HG03039 (cell line): ENCODE results near the gene MPC2.

Source experiments
- ATAC-seq: cut with Tn5 transposase; IDR thresholded peaks from one replicate; pipeline ENCODE4 v1.9.1; 2021; ENCODE audit warnings: mild to moderate bottlenecking, moderate library complexity; ENCODE audit not compliant: unreplicated experiment

The MPC2 gene

DNA sequence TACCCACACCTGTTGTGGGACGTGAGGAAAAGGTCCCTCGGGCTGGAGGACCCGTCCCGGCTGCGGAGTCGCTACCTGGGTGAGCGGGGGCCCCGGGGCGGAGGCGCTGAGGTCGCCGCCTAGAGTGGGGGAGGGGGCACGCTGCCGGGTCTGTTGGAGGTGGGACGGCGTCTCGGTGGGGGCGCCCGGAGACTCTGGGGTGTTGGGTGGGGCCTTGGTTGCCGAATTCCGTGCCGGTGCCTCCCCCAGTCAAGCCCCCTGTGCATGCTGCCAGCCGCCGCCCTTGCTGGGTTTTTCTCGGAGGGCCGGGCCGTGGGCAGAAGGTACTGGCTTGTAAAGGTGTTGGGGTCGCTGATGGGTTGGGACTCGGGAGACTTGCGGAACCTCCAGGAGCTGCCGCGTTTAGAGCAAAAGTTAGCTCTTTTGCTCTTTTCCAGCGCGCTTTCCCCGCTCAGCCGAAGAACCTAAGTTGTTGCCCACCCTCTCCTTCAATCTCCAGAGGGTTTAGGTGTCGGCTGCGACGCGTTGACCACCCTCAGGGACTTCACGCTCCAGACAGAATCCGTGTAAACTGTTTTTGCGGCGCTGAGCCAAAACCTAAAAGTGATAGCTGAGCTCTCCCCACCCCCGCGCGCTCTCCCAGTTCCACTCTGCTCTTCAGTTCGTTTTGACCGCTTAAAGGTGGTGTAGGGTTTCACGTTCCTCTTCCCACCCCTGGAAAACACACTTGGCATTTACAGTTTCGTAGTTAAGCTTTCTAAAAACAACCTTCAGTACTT, at the start of gene MPC2:
Gene MPC2, minus strand, starts transcription at position 143 of the 779 bp plus-strand sequence. CDS start 1,231 bp downstream, outside the sequence.
- ATAC-seq, result peak; percentile 5

DNA sequence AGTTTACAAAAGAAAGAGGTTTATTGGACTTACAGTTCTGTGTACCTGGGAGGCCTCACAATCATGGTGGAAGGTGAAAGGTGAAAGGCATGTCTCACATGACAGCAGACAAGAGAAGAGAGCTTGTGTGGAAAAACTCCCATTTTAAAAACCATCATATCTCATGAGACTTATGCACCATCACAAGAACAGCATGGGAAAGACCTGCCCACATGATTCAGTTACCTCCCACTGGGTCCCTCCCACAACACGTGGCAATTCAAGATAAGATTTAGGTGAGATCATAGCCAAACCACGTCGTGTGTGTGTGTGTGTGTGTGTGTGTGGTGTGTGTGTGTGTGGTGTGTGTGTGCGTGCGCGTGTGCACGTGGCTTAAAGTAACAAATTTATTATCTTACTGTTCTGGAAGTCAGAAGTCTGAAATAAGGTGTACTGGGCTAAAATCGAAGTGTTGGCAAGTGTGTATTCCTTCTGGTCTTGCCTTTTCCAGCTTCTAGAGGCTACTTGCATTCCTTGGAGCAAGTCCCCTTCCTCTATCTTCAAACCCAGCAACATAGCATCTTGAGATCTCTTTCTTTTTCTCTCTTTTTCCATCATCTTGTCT, 48.1 kb upstream of the MPC2 start:
- no peak for ATAC-seq

DNA sequence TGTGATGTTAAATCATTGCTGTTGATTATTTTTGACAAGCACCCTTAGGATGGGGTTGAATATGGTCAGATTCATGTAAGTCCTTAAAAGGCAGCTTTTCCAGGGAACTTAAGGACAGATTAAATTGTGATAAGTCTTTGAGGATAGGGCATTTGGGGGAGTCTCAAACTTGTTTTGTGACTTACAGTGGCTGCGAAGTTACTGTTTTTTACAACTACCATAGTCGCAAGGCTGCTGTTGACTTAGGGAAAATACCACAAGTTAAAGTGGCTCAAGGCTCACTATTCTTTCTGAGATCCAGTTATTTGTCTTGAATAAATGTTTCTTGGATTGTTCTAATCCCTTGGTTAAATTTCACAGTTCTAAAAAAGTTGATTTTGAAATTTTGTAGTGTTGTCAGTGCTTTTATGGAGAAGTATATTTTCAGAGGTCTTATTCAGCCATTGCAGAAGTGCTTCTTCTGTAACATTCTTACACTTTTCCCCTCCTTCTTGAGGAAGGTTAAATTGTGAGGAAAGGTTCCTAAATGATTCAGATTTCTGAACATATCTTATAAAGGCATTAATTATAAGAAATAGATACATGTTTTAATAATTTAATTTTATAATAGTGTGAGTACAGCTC, 47.0 kb upstream of the MPC2 start:
- no peak for ATAC-seq

DNA sequence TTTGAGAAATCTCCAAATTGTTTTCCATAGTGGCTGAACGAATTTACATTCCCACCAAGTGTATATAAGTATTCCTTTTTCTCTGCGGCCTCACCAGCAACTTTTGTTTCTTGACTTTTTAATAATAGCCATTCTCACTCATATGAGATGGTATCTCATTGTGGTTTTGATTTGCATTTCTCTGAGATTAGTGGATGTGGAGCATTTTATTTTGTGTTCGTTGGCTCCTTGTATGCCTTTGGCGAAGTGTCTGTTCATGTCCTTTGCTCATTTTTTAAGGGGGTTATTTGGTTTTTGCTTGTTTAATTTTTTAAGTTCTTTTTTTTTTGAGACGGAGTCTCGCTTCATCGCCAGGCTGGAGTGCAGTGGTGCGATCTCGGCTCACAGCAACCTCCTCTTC, 45.1 kb upstream of the MPC2 start:
- ATAC-seq, result no peak

DNA sequence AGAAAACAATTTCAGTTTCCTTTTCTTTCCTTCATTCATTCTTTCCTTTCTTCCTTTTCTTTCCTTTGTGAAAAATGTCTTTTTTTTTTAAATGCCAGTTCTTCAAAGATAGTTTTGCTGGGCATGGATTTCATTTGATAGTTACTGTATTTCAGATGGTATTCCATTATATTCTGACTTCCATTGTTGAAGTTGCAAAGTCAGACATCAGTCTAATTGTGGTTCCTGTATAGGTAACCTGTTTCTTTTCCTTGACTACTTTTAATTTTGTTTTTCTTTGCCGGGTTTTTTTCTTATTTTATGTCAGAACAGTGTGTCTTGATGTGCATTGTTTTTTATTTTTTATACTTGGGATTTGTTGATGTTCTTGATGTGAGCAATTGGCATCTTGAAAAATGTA, 40.4 kb upstream of the MPC2 start:
- ATAC-seq, result no peak

DNA sequence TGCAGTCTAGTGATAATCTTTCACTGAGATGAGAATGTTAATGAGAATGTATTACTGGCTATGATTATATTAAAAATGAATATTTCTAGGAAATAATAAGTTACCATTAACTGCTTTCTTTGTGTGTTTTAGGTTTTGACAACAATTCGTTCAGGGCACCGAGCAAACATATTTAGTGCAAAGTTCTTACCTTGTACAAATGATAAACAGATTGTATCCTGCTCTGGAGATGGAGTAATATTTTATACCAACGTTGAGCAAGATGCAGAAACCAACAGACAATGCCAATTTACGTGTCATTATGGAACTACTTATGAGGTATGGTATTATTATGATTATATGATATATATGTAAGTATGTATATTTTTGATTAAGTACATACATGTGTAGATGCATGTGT, 37.8 kb upstream of the MPC2 start:
- ATAC-seq, result no peak

DNA sequence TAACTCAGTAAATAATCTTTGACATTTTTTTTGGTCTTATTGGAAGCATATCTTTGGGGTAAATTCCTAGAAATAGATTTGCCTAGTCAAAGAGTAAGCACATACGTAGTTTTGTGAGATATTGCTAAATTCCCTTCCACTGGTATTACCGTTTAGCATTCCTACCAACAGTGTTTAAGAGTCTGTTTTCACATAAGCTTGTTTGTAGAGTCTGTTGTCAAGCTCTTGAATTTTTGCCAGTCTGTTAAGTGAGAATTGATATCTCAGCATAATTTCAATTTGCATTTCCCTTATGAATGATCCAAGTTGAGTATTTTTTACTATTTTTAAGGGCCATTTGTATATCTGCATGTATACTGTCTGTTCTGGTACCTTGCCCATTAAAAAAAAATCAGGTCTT, 37.0 kb upstream of the MPC2 start:
- ATAC-seq, result no peak

DNA sequence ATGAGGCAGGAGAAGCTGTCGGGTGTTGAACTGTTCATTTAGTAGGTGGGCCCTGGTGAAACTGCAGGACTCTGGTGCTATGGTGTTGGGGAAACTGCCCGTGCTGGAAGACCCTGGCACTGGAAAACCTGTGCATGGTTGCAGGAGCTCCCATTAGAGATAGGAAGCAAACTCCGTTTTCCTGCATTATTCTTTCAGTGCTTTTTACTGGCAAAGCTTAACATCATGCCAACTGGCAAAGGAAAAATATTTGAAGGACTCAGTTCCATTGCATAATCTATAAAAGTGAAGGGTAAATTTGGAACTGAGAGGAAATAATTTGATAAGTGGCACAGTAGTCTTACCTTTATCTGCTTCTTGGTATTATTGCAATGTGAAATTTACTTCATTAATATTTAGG, 31.7 kb upstream of the MPC2 start:
- no peak for ATAC-seq

DNA sequence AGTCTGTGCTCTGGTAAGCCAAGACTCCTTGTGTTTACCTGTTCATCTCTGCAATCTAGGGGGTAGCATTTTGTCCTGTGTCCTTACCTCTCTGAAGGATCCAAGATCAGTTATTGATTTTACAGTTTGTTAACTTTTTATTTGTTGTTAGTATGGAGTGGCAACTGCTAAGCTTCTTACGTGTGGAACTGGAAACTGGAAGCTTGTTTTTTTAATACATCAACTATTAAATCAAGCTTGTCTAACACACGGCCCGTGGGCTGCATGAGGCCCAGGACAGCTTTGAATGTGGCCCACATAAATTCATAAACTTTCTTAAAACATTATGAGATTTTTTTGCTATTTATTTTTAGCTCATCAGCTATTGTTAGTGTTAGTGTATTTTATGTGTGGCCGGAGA, 29.2 kb upstream of the MPC2 start:
- no peak for ATAC-seq

DNA sequence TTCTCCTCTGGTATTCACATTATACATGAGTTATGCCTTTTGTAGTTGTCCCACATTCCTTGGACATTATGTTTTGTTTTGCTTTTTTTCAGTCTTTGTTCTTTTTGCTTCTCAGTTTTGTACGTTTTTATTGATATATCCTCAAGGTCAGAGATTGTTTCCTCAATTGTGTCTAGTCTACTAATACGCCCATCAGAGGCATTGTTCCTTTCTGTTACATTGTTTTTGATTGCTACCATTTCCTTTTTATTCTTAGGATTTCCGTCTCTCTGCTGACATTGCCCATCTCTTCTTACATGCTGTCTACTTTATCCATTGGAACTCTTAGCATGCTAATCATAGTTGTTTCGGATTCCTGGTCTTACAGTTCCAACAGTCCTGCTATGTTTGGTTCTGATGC, 27.8 kb upstream of the MPC2 start:
- no peak for ATAC-seq

DNA sequence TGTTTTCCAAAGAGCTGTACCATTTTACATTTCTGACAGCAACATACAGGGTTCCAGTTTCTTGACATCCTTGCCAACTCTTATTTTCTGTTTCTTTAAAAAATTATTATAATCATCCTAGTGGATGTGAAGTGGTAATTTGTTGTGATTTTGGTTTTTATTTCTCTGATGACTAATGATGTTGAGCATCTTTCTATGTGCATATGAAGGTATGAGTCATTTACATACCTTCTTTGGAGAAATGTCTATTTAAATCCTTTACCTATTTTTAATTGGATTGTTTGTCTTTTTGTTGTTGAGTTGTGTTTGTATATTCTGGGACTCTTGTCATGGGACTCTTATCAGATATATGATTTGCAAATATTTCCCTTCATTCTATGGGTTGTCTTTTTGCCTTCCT, 20.8 kb upstream of the MPC2 start:
- no peak for ATAC-seq

DNA sequence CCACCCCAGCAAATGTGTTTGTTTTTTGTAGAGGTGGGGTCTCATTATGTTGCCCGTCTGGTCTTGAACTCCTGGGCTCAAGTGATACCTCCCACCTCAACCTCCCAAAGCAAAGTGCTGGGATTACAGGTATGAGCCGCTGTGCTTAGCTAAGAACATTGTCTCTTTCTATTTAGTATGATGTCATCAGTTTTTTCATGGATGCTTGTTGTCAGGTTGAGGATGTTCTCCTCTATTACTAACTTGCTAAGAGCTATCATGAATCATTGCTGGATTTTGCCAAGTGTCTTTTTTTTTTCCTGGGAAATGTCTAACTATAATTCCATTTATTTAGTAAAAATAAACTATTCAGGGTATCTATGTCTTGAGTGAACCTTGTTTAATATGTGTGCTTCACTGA, 19.0 kb upstream of the MPC2 start:
- ATAC-seq, result no peak

DNA sequence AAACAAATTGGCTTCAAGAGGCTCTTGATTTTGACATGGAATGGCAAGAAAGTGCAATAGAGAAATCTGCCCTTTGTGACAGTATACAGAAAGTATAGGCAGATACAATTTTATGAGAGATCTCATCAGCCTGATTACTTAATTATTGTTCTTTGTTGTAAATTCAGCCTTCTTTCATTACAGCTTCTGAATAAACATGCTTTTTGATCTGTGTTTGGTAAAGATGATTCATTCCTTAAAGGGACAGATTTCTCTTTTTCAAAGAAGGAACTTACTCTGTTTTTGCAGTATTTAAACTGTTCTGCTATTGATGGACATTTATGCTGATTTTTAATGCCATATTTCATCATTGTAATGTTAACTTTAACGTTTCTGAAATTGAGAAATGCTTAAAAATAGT, 13.7 kb upstream of the MPC2 start:
- no peak for ATAC-seq

DNA sequence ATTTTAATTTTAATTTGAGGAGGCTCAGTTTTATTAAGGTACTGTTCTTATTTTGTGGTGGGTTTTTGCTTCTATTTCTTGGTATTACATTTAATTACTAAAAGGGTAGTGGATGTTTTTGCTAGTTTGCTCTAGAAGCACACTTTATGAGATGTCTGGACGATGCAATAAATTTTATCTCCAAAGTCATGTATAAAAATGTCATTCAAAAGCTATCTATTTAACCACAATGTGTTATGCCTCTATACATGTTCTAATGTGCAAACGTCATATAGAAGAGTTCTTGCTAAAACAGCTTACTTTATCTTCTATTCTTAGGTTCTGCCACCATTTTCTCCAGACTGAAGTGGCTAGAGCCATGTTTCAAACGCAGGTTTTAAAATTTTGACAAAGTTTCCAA, 12.9 kb upstream of the MPC2 start:
- no peak for ATAC-seq

DNA sequence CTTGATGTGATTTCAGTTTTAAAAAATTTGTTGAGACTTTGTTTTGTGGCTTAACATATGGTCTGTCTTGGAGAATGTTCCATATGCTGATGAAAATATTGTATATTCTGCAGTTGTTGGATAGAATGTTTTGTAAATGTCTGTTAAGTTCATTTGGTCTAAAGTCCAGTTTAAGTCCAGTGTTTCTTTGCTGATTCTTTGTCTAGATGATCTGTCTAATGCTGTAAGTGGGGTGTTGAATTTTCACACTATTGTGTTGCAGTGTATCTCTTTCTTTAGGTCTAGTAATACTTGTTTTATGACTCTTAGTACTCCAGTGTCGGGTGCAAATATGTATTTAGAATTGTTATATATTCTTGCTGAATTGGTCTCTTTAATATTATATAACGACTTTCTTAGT, 10.9 kb upstream of the MPC2 start:
- no peak for ATAC-seq

DNA sequence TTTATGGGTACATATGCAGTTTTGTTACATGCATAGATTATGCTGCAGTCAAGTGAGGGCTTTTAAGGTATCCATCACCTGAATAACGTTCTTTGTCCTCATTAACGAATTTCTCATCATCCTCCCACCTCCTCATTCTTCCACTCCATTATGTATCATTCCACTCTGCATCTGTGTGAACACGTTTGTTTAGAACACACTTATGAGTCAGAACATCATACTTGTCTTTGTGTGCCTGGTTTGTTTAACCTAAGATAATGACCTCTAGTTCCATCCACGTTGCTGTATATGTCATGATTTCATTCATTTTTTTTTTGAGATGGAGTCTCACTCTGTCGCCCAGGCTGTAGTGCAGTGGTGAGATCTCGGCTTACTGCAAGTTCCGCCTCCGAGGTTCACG, 6.7 kb upstream of the MPC2 start:
- ATAC-seq, result no peak

DNA sequence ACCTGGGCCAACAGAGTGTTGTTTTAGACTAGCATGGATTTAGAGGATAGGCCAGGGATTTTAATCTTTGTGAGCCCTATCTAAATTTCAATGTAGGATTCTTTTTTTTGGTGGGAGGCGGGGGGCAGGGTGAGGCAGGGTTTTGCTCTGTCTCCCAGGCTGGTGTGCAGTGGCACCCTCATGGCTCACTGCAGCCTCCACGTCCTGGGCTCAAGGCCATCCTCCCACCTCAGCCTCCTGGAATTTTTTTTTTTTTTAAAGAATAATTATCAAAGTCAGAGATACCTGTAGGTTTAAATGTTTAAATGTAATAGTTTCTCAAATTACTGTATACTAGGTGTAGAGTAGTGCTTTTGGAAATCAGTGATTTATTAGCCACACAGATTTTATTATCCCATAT, 3.4 kb upstream of the MPC2 start:
- no peak for ATAC-seq

DNA sequence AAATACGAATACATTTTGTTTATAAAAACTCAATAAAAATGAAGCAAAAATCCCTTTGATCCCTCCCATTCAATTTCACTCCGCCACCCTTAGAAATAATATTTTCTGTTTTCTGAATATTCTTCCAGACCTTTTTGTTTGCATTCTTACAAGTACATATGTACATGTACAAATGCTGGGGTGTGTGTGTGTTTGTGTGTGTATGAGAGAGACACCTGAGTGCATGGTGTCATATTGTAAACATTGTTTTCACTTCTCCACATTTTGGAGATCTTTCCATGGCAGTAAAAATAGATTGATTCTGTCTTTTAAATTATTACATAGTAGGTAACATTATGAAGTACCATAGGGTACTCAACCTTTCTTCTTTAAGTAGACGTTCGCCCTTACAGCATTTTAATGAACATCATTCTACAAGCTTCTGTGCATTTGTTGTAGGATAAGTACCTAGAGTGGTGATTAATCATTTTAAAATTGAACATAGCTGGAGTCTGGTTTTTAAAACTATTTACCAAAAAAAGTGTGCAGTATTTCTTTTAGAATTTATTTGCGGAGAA, 1.3 kb upstream of the MPC2 start:
- ATAC-seq, result no peak

DNA sequence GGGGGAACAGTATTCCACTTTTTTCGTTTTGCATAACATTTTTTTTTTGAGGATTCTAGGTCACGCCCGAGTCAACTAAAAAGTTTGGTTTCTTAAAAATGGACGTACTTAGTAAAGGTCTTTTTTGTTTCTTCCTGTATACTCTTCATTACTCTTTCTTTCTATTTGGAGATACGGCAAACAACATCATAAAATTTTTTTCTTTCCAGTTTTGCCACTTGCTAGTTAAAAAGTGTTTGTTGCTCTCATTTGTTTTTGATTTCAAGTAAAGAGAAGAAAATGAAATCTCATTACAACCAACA, 788 bp upstream of the MPC2 start:
- ATAC-seq, result no peak

DNA sequence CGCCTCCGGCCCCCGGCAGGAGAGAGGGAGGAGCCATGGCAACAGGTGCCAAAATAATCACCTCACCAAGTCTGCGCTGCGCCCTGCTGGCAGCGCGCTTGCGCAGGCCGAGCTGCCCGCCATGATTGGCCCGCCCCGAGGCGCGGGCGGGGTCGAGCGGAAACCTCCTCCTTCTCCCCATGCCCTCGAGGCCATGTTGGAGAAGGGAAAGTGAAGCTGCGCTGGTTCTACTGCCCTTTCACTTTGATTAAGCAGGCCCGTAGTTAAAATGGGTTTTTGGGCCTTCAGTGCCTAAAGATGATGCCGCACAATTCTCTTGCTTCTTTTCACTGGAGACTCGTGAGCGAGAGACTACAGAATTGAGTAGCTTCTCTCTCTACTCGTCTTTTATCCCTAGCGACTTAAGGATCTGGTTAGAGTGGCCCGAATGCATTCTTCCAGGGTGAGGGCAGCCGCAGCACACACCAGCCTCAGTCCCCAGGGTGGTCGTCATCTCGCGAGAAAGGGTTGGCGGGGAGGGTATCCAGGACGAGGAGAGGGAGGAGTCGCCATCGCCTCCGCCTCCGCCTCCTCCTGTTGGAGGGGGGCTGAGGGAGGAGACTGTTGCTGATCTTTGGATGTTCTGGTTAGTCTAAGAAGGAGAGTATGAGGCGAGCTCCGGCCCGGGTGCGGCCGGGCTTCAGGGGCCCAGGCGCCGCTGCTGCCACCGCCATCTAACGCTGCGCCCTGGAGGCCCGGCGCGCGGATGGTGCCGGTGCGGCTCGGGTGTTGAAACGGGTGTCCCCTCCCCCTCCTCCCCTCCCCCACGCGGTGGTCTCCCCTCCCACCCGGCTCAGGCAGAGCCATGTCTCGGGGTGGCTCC, 573 bp downstream of the MPC2 start, which contains the start of gene DCAF6:
Gene DCAF6, plus strand, starts transcription at position 616 of the 862 bp plus-strand sequence. Its CDS starts 229 bp downstream, at position 845.
- peak; percentile 71 for ATAC-seq
